HG02642 (cell line): ENCODE results near the gene PADI2.

Source experiments
- ATAC-seq: cut with Tn5 transposase; IDR thresholded peaks from one replicate; pipeline ENCODE4 v1.9.1; 2021; ENCODE audit warnings: mild to moderate bottlenecking; ENCODE audit not compliant: unreplicated experiment, poor library complexity

PADI2 gene

GRCh38 chr1:17031436-17031835, 87.8 kb downstream of the PADI2 start:
- no peak for ATAC-seq

GRCh38 chr1:17030206-17030605, 89.0 kb downstream of the PADI2 start:
- ATAC-seq, result no peak

- ATAC-seq, result no peak
Observed at GRCh38 chr1:17028662-17029188, 90.5 kb downstream of the PADI2 start.

- ATAC-seq, result no peak
Observed at GRCh38 chr1:17027900-17028299, 91.4 kb downstream of the PADI2 start.

GRCh38 chr1:17027403-17027802, 91.8 kb downstream of the PADI2 start:
- no peak for ATAC-seq

- no peak for ATAC-seq
Observed at GRCh38 chr1:17024721-17025120, 94.5 kb downstream of the PADI2 start.

GRCh38 chr1:17023573-17023972, 95.7 kb downstream of the PADI2 start:
- no peak for ATAC-seq

- no peak for ATAC-seq
Observed at GRCh38 chr1:17023102-17023501, 96.1 kb downstream of the PADI2 start.

GRCh38 chr1:17021896-17022295, 97.4 kb downstream of the PADI2 start:
- ATAC-seq, result no peak

GRCh38 chr1:17020502-17020901, 98.7 kb downstream of the PADI2 start:
- no peak for ATAC-seq

GRCh38 chr1:17018849-17019248, 100.4 kb downstream of the PADI2 start:
- ATAC-seq, result no peak

- no peak for ATAC-seq
Observed at GRCh38 chr1:17017435-17017834, 101.8 kb downstream of the PADI2 start.
